ENCODE results near the gene MSL2.
"Not testable (repeated sequence)": the region's sequence is repeated elsewhere in the genome, so short reads cannot be mapped to it uniquely, and the experiment has no call there.

MSL2 gene

DNA sequence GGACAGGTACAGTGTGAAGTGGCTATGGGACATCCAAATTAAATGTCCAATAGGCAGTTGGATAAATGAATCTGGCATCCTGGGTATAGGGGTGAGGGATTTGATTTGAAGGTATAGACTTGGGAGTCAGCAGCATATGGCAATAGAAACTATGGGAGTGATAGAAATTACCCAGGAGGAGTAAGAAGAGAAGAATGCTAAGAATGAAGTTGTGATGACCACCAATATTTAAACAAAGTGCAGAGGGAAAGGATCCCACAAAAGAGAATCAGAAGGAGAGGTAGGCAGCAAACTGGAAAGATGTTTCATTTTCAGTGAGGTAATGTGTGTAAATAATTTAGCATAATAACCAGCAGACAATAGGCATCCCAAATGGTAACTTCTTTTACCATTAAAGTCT is 13.8 kb upstream of the MSL2 start:
- no peaks in the 10 kb centered on the region for H3K36me3 ChIP-seq (ENCODE audit: control insufficient read depth, insufficient read depth, low read length)
- no peak overlapping the region for H3K4me3 ChIP-seq (ENCODE audit: low read length)
- no peaks in the 10 kb centered on the region; the same call in 1 of the 2 replicates for H3K4me1 ChIP-seq (ENCODE audit: control insufficient read depth, insufficient read depth, low read length)
- H3K27me3 ChIP-seq (ENCODE audit: control insufficient read depth, insufficient read depth, low read length): no peaks in the 10 kb centered on the region
- no peak for DNase-seq (ENCODE audit: low read depth, low spot score)
- H3K27ac ChIP-seq (ENCODE audit: low read length): no peak overlapping the region
- no peaks in the 10 kb centered on the region for H3K9me3 ChIP-seq (ENCODE audit: control insufficient read depth, insufficient read depth, low read length)

- DNase-seq (ENCODE audit: low read depth, low spot score): no peak
- no peaks in the 10 kb centered on the region; the same call in 1 of the 2 replicates for H3K4me1 ChIP-seq (ENCODE audit: control insufficient read depth, insufficient read depth, low read length)
- H3K9me3 ChIP-seq (ENCODE audit: control insufficient read depth, insufficient read depth, low read length): no peaks in the 10 kb centered on the region
- H3K27me3 ChIP-seq (ENCODE audit: control insufficient read depth, insufficient read depth, low read length): no peaks in the 10 kb centered on the region
- no peaks in the 10 kb centered on the region for H3K36me3 ChIP-seq (ENCODE audit: control insufficient read depth, insufficient read depth, low read length)
- no peak overlapping the region for H3K4me3 ChIP-seq (ENCODE audit: low read length)
- no CpG with 5 or more reads among the region's 4 CpGs for WGBS (ENCODE audit: insufficient coverage, insufficient read length)
- H3K27ac ChIP-seq (ENCODE audit: low read length): no peak overlapping the region
Measured at GRCh38 chr3:136207489-136208115, 11.5 kb upstream of the MSL2 start.

DNA sequence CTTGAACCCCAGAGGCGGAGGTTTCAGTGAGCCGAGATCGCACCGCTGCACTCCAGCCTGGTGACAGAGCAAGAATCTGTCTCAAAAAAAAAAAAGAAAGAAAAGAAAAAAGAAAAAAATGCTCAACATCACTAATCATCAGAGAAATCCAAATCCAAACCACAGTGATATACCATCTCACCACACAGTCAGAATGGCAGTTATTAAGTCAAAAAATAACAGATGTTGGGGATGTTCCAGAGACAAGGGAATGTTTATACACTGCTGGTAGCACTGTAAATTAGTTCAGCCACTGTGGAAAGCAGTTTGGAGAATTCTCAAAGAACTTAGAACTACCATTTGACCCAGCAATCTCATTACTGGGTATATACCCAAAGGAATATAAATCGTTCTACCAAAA is 3.1 kb upstream of the MSL2 start:
- DNase-seq (ENCODE audit: low read depth, low spot score); H3K4me3 ChIP-seq (ENCODE audit: low read length); H3K27me3 ChIP-seq (ENCODE audit: control insufficient read depth, insufficient read depth, low read length); H3K27ac ChIP-seq (ENCODE audit: low read length); H3K4me1 ChIP-seq (ENCODE audit: control insufficient read depth, insufficient read depth, low read length); H3K9me3 ChIP-seq (ENCODE audit: control insufficient read depth, insufficient read depth, low read length); H3K36me3 ChIP-seq (ENCODE audit: control insufficient read depth, insufficient read depth, low read length): not testable (repeated sequence)
- WGBS (ENCODE audit: insufficient coverage, insufficient read length): no CpG with 5 or more reads among the region's 5 CpGs

- H3K4me3 ChIP-seq (ENCODE audit: low read length); H3K27me3 ChIP-seq (ENCODE audit: control insufficient read depth, insufficient read depth, low read length); DNase-seq (ENCODE audit: low read depth, low spot score); H3K9me3 ChIP-seq (ENCODE audit: control insufficient read depth, insufficient read depth, low read length); H3K4me1 ChIP-seq (ENCODE audit: control insufficient read depth, insufficient read depth, low read length); H3K36me3 ChIP-seq (ENCODE audit: control insufficient read depth, insufficient read depth, low read length); H3K27ac ChIP-seq (ENCODE audit: low read length): not testable (repeated sequence)
- no CpG with 5 or more reads among the region's 10 CpGs for WGBS (ENCODE audit: insufficient coverage, insufficient read length)
Measured at GRCh38 chr3:136198462-136199078, 2.4 kb upstream of the MSL2 start.

DNA sequence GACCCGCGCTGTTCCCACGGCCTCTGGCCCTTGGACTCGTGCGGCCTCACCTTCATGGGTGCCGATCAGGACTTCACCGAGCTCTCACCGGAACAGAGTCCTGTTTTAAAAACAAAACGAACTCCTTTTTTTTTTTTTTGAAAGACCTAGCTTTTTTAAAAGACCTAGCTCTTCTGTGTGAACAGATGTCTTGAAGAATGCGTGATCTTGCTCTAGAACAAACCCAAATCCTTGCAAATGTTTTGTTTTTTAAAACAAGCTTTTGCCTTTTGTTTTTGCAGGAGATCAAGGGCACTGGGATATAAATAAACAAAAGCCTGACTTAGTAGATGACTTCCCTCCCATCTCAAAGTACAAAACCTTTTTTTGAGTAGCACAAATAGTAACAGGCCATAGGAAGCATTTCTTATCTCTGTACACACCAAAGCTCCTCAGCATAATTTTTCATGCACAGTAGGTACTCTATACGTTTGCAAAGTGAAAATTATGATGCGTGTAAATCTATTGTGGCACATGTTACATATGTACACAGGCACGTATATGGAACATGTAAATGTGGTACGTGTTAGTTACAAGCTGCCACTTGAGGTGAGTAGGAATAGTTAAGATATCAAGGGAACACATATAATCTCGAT is 1.1 kb upstream of the MSL2 start:
- H3K9me3 ChIP-seq (ENCODE audit: control insufficient read depth, insufficient read depth, low read length): no peaks in the 10 kb centered on the region
- H3K27me3 ChIP-seq (ENCODE audit: control insufficient read depth, insufficient read depth, low read length): no peaks in the 10 kb centered on the region
- no peaks in the 10 kb centered on the region for H3K4me1 ChIP-seq (ENCODE audit: control insufficient read depth, insufficient read depth, low read length)
- no CpG with 5 or more reads among the region's 15 CpGs for WGBS (ENCODE audit: insufficient coverage, insufficient read length)
- no peaks in the 10 kb centered on the region for H3K36me3 ChIP-seq (ENCODE audit: control insufficient read depth, insufficient read depth, low read length)
- H3K27ac ChIP-seq (ENCODE audit: low read length): no peak overlapping the region
- no peak for DNase-seq (ENCODE audit: low read depth, low spot score)
- peak overlapping the region; percentile 66; the same call in 1 of the 2 replicates for H3K4me3 ChIP-seq (ENCODE audit: low read length)

- no CpG with 5 or more reads among the region's 64 CpGs for WGBS (ENCODE audit: insufficient coverage, insufficient read length)
- peak; percentile 91 for DNase-seq (ENCODE audit: low read depth, low spot score)
- Histone ChIP-seq H3K27me3 (ENCODE audit: control insufficient read depth, insufficient read depth, low read length) (no peaks in the 10 kb centered on the region), H3K4me1 (ENCODE audit: control insufficient read depth, insufficient read depth, low read length) (no peaks in the 10 kb centered on the region), H3K9me3 (ENCODE audit: control insufficient read depth, insufficient read depth, low read length) (no peaks in the 10 kb centered on the region), H3K36me3 (ENCODE audit: control insufficient read depth, insufficient read depth, low read length) (no peaks in the 10 kb centered on the region), H3K27ac (ENCODE audit: low read length) (no peak overlapping the region), H3K4me3 (ENCODE audit: low read length) (peak overlapping the region; percentile 66; the same call in 1 of the 2 replicates)
Measured at GRCh38 chr3:136196401-136197158, 445 bp upstream of the MSL2 start.

- Histone ChIP-seq H3K4me3 (ENCODE audit: low read length) (peak overlapping the region; percentile 66), H3K27ac (ENCODE audit: low read length) (no peak overlapping the region), H3K27me3 (ENCODE audit: control insufficient read depth, insufficient read depth, low read length) (no peaks in the 10 kb centered on the region), H3K4me1 (ENCODE audit: control insufficient read depth, insufficient read depth, low read length) (no peaks in the 10 kb centered on the region), H3K36me3 (ENCODE audit: control insufficient read depth, insufficient read depth, low read length) (no peaks in the 10 kb centered on the region), H3K9me3 (ENCODE audit: control insufficient read depth, insufficient read depth, low read length) (no peaks in the 10 kb centered on the region)
- DNase-seq (ENCODE audit: low read depth, low spot score): no peak
- no CpG with 5 or more reads among the region's 103 CpGs for whole genome bisulfite sequencing (ENCODE audit: insufficient coverage, insufficient read length)
Measured at GRCh38 chr3:136195258-136196063, 674 bp downstream of the MSL2 start.

GRCh38 chr3:136194409-136195257 is 1.5 kb downstream of the MSL2 start:
- H3K4me1 ChIP-seq (ENCODE audit: control insufficient read depth, insufficient read depth, low read length): no peaks in the 10 kb centered on the region
- H3K9me3 ChIP-seq (ENCODE audit: control insufficient read depth, insufficient read depth, low read length): no peaks in the 10 kb centered on the region
- H3K27ac ChIP-seq (ENCODE audit: low read length): no peak overlapping the region
- H3K4me3 ChIP-seq (ENCODE audit: low read length): peak overlapping the region; percentile 66
- no peak for DNase-seq (ENCODE audit: low read depth, low spot score)
- H3K36me3 ChIP-seq (ENCODE audit: control insufficient read depth, insufficient read depth, low read length): no peaks in the 10 kb centered on the region
- H3K27me3 ChIP-seq (ENCODE audit: control insufficient read depth, insufficient read depth, low read length): no peaks in the 10 kb centered on the region
- WGBS (ENCODE audit: insufficient coverage, insufficient read length): no CpG with 5 or more reads among the region's 47 CpGs

GRCh38 chr3:136193278-136194054 is 2.7 kb downstream of the MSL2 start:
- H3K27ac ChIP-seq (ENCODE audit: low read length): no peak overlapping the region
- no peaks in the 10 kb centered on the region for H3K9me3 ChIP-seq (ENCODE audit: control insufficient read depth, insufficient read depth, low read length)
- H3K36me3 ChIP-seq (ENCODE audit: control insufficient read depth, insufficient read depth, low read length): no peaks in the 10 kb centered on the region
- WGBS (ENCODE audit: insufficient coverage, insufficient read length): no CpG with 5 or more reads among the region's 6 CpGs
- no peaks in the 10 kb centered on the region for H3K4me1 ChIP-seq (ENCODE audit: control insufficient read depth, insufficient read depth, low read length)
- H3K27me3 ChIP-seq (ENCODE audit: control insufficient read depth, insufficient read depth, low read length): no peaks in the 10 kb centered on the region
- no peak for DNase-seq (ENCODE audit: low read depth, low spot score)
- H3K4me3 ChIP-seq (ENCODE audit: low read length): peak overlapping the region; percentile 23; the same call in 1 of the 2 replicates

Measured in iPS DF 6.9 (cell line).